GM23338 (cell line): Measurements from ENCODE around the gene YIPF1.

Source experiments
- CREB1 ChIP-seq: fragments of 250-450 bp; sonication (Bioruptor Pico); IDR thresholded peaks from 2 replicates; pipeline ENCODE4 v1.5.0; 2020; ENCODE audit warnings: low read depth, mild to moderate bottlenecking, moderate library complexity
- CTCF ChIP-seq, 2 experiments: fragments of 200-600 bp in 1 of 2; sonication (generic) in 1 of 2; conservative IDR thresholded peaks; 2 replicates each; pipeline versions ENCODE4 v1.5.1 to v1.6.1; 2016 to 2017; ENCODE audit warnings: antibody characterized with exemption in 2 of 2, low read depth in 2 of 2, mild to moderate bottlenecking in 2 of 2, moderate library complexity in 1 of 2
- ETS1 ChIP-seq: IDR thresholded peaks from 2 replicates; pipeline ENCODE4 v1.6.1; 2016; ENCODE audit warnings: antibody characterized with exemption
- EZH2 ChIP-seq: fragments of 200-600 bp; sonication (generic); IDR thresholded peaks from one replicate; pipeline ENCODE4 v1.8.0; 2017; ENCODE audit warnings: antibody characterized with exemption, mild to moderate bottlenecking, low read depth; ENCODE audit not compliant: unreplicated experiment
- EZH2phosphoT487 ChIP-seq: fragments of 200-600 bp; sonication (generic); IDR thresholded peaks from one replicate; pipeline ENCODE4 v1.8.1; 2018; ENCODE audit warnings: antibody characterized with exemption; ENCODE audit not compliant: unreplicated experiment
- JUNB ChIP-seq: IDR thresholded peaks from one replicate; pipeline ENCODE4 v1.6.1; 2016; ENCODE audit warnings: antibody characterized with exemption; ENCODE audit not compliant: unreplicated experiment
- NANOG ChIP-seq: IDR thresholded peaks from 2 replicates; pipeline ENCODE4 v1.6.1; 2016; ENCODE audit warnings: antibody characterized with exemption, borderline replicate concordance
- POLR2AphosphoS5 ChIP-seq: IDR thresholded peaks from 2 replicates; pipeline ENCODE4 v1.6.1; 2016; ENCODE audit warnings: antibody characterized with exemption, low read depth
- REST ChIP-seq: IDR thresholded peaks from one replicate; pipeline ENCODE4 v1.6.1; 2018; ENCODE audit warnings: antibody characterized with exemption; ENCODE audit not compliant: unreplicated experiment
- STAT1 ChIP-seq: IDR thresholded peaks from one replicate; pipeline ENCODE4 v1.6.1; 2016; ENCODE audit warnings: antibody characterized with exemption; ENCODE audit not compliant: unreplicated experiment
- ZNF114 ChIP-seq: fragments of 250-450 bp; sonication (Bioruptor Pico); IDR thresholded peaks from 2 replicates; pipeline ENCODE4 v1.5.0; 2020; ENCODE audit warnings: mild to moderate bottlenecking, moderate library complexity
- ZNF331 ChIP-seq: fragments of 250-450 bp; sonication (Bioruptor Pico); IDR thresholded peaks from 2 replicates; pipeline ENCODE4 v1.5.0; 2020; ENCODE audit warnings: low read depth, mild to moderate bottlenecking, moderate library complexity

GRCh38 chr1:53842347-53842746, 47.2 kb downstream of the YIPF1 start:
- TF ChIP-seq CTCF (conservative IDR thresholded peaks at IDR 0.05; ENCODE audit: low read depth in 2 of 2): no peak
- no peak for TF ChIP-seq REST
- TF ChIP-seq POLR2AphosphoS5: no peak
- TF ChIP-seq EZH2: no peak
- no peak for TF ChIP-seq CREB1 (CRISPR knock-in tag)
- TF ChIP-seq ETS1: no peak
- no peak for TF ChIP-seq EZH2phosphoT487
- TF ChIP-seq STAT1: no peak
- TF ChIP-seq JUNB: no peak
- TF ChIP-seq ZNF331 (CRISPR knock-in tag): no peak
- TF ChIP-seq NANOG: no peak
- TF ChIP-seq ZNF114 (CRISPR knock-in tag): no peak
